Fibroblast of the aortic adventitia (primary cell): ENCODE results near the gene DELE1. TPM values are rescaled to one million over a fixed set of nuclear protein-coding genes. Genes with fewer than 3 reads are reported as not detected.
A peak's percentile ranks its signal among the peaks of the same experiment; 100 is the strongest.

Experiments
- DNase-seq: peaks from one replicate; pipeline ENCODE4 v3.0.0-alpha.2; 2010; ENCODE audit warnings: low read depth
- H3K4me3 ChIP-seq: 2 replicates; pipeline ENCODE4 v1.5.1; 2011; ENCODE audit warnings: low read depth, mild to moderate bottlenecking, control low read depth, low read length, moderate library complexity
- total RNA-seq: library from RNA; depleted of rRNA; stranded (reverse); fragments of >200 nt; gene quantifications from 2 replicates; pipeline ENCODE4 v1.2.3, GENCODE V29; 2012; ENCODE audit warnings: low replicate concordance
- TF ChIP-seq, protein P1 (sequence below): IDR thresholded peaks from 2 replicates; pipeline ENCODE4 v1.5.1; 2011; ENCODE audit warnings: mild to moderate bottlenecking, low read length, control low read depth, inconsistent platforms; ENCODE audit not compliant: insufficient read depth

The DELE1 gene, protein sequence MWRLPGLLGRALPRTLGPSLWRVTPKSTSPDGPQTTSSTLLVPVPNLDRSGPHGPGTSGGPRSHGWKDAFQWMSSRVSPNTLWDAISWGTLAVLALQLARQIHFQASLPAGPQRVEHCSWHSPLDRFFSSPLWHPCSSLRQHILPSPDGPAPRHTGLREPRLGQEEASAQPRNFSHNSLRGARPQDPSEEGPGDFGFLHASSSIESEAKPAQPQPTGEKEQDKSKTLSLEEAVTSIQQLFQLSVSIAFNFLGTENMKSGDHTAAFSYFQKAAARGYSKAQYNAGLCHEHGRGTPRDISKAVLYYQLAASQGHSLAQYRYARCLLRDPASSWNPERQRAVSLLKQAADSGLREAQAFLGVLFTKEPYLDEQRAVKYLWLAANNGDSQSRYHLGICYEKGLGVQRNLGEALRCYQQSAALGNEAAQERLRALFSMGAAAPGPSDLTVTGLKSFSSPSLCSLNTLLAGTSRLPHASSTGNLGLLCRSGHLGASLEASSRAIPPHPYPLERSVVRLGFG
- 50.9 and 59.0 TPM in 2 replicates for total RNA-seq

DNA sequence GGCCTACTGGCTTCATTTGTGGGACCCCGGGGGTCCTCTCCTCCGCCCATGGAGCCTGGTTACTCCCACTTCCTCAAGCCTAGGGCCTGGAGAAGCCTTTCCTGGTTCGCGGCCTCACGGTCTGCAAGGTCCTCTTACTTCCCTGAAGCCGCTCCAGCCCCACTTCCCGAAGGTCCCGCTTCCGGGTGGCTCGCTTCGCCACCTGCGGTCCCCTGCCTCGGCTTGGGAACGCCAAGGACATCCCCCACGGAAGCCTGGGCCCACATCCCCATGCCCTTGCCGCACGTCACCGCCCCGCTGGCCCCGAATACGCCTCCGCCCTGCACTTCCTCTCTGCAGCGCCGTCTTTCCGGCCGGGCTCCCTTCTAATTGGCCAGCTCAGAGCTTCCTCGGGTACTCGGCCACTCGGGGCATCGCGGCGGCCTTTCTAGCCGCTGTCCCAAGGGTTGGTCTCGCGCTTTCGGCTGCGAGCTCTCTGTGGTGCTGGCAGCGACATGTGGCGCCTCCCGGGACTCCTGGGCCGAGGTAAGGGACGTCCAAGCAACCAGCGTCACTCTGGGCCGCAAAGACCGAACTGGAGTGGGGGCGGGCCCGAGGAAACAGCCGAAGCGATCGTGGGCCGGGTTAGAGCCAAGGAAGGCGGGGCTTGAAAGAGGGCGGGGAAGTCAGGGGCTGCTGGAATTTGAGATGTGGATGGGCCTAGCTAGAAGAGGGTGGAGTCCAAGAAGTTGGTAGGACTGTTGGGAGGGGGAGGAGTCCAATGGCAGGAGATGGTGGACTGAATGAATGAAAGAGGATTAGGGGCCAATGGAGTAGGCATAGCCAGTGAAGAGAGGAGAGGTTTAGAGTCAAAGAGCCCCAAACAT is at the start of gene DELE1:
DELE1 (plus strand) TSS at position 424 of the 866 bp plus-strand sequence; CDS start at position 495, 71 bp downstream.
- peak; percentile 92 for DNase-seq
- H3K4me3 ChIP-seq = peak within 1 kb of the TSS; percentile 83
- TF ChIP-seq, protein P1, sequence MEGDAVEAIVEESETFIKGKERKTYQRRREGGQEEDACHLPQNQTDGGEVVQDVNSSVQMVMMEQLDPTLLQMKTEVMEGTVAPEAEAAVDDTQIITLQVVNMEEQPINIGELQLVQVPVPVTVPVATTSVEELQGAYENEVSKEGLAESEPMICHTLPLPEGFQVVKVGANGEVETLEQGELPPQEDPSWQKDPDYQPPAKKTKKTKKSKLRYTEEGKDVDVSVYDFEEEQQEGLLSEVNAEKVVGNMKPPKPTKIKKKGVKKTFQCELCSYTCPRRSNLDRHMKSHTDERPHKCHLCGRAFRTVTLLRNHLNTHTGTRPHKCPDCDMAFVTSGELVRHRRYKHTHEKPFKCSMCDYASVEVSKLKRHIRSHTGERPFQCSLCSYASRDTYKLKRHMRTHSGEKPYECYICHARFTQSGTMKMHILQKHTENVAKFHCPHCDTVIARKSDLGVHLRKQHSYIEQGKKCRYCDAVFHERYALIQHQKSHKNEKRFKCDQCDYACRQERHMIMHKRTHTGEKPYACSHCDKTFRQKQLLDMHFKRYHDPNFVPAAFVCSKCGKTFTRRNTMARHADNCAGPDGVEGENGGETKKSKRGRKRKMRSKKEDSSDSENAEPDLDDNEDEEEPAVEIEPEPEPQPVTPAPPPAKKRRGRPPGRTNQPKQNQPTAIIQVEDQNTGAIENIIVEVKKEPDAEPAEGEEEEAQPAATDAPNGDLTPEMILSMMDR = no peak

- TF ChIP-seq, protein P1 = no peak
- no peak for DNase-seq
Observed at GRCh38 chr5:141873933-141874261, 49.8 kb upstream of the DELE1 start.

DNA sequence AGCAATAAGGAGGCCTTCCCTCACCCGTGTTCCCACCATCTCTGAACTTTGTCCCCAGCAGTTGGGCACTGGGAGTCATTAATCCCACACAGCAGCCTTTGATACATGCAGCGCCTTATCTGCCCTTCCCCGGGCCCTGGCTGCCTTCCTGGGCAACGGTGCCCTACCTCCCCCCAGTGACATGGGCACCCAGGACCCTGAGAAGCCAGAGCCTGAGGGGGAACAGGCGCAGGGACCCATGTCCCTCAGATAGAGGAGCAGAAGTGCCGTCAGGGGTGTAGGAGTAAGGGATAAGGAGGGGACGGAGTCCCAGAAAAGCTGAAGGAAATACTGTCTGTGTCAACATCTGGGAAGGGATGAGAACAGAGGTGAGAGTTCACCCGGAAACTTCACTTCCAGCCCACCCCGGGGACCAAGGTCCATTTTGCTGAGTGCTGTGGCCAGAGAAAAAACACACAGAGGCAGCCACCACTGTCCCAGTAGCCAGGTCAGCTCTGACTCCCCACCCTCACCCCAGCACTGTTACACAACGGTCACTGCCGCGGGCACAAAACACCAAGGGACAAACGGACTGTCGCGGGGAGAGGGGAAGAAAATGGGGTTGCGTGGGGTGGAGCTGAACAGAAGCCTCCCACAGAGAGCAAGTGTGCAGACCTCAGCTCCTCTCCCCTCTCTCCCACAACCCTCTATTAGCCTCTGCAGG is 49.3 kb upstream of the DELE1 start:
- TF ChIP-seq, protein P1 = no peak
- no peak overlapping the region for H3K4me3 ChIP-seq
- no peak for DNase-seq

More at GRCh38 chr5:141873933-141874261, 49.8 kb upstream of the DELE1 start:
- no peak overlapping the region for H3K4me3 ChIP-seq

DNA sequence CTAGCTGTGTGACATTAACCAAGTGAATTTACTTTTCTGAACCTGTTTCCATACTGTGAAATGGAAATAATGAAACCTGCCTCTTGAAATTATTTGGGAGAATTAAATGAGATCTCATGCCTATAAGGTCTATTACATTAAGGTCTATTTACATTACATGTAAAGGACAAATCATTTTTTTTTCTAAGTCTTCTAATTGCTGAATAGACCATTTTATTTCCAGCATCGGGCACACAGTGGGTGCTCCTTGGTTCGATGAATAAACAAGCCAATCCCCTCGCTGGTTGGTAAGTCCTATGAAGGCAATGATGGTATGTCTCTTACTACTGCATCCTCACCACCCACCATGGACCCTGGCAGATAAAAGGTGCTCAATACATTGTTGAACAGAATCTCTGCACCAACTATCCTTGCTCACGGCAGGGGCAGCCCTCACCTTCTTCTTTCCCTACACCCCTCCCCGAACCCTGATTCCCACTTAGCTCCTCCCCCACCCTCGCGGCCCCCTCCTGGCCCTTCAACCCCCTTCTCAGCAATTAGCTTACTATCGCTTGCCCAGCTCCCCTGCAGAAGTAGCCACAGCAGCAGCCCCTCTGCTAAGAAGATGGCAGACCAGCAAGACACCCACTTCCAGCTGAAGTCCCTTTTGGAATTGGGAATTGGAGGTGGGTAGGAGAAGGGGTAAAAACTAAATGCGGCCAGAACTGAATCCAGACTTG is 48.5 kb upstream of the DELE1 start:
- H3K4me3 ChIP-seq = no peak overlapping the region
- TF ChIP-seq, protein P1 = no peak
- DNase-seq = no peak

DNA sequence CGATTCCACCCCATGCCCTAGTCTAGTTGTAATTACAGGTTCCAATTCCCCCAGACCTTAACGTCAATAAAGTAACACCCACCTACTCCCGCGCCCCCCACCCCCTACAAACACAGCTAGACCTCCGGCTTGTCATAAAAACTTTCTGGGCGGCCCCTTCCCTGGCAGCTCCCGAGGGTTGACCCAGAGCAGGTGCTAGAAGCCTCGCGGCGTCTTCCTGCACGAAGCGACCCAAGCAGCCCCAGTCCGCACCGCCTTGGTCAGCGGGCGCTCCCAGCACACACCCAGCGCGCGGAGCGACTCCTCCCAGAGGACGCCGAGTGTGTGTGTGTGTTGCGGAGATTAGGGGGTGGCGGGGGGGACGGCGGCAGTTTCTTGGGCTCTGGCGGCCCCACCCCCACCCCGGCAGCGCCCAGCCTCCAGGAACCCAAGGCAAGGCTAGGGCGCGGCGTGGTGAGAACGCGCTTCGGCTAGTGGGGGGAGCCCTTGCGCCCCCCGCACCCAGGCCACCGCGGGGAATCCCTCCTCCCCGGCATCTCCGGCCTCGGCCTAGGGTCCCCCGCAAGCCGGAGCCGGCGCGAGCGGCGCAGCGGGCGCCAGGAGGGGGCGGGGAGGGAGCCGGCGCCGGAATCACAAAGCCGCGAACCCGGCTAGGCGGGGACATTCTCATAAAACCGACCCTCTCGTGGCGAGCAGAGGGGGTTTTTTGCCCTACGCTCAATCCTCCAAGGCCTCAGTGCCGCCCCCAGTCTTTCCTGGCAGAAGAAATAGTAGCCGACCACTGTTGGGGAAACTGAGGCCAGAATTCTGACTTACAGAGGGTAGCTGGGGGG is 47.7 kb upstream of the DELE1 start:
- DNase-seq = no peak
- TF ChIP-seq, protein P1 = no peak
- H3K4me3 ChIP-seq = no peak overlapping the region
